Fibroblast of skin of abdomen (primary cell): Measurements from ENCODE around the gene ZNF335.
"Not testable (repeated sequence)": the region's sequence is repeated elsewhere in the genome, so short reads cannot be mapped to it uniquely, and the experiment has no call there.

Experiments used
- DNase-seq: peaks from one replicate; pipeline ENCODE4 v3.0.0-alpha.2; 2013

Gene ZNF335

GRCh38 chr20:45910670-45911485 is 61.1 kb downstream of the ZNF335 start:
- DNase-seq = peak; percentile 100

GRCh38 chr20:45909817-45910669 is 62.0 kb downstream of the ZNF335 start:
- no peak for DNase-seq

- no peak for DNase-seq
These were observed 62.6 kb downstream of the ZNF335 start for GRCh38 chr20:45909336-45909808.

- DNase-seq = no peak
These were observed 63.9 kb downstream of the ZNF335 start for GRCh38 chr20:45908084-45908483.

- no peak for DNase-seq
These were observed 64.6 kb downstream of the ZNF335 start for GRCh38 chr20:45907219-45907948.

- peak; percentile 42 for DNase-seq
These were observed 66.4 kb downstream of the ZNF335 start for GRCh38 chr20:45905505-45906079.

- no peak for DNase-seq
These were observed 67.2 kb downstream of the ZNF335 start for GRCh38 chr20:45904583-45905504.

- DNase-seq = no peak
These were observed 69.8 kb downstream of the ZNF335 start for GRCh38 chr20:45902199-45902701.

- DNase-seq = not testable (repeated sequence)
These were observed 70.7 kb downstream of the ZNF335 start for GRCh38 chr20:45901332-45901731.

- no peak for DNase-seq
These were observed 72.8 kb downstream of the ZNF335 start for GRCh38 chr20:45899046-45899835.
